GM12873 (cell line): Measurements from ENCODE around the gene TBC1D1.

Experiments used
- TF ChIP-seq, protein P1 (sequence below): IDR thresholded peaks from 2 replicates; pipeline ENCODE4 v1.5.1; 2012; ENCODE audit warnings: low read depth, mild to moderate bottlenecking, moderate library complexity, low read length, control low read depth; ENCODE audit not compliant: insufficient read depth; ENCODE audit errors: missing control alignments

The TBC1D1 gene

DNA sequence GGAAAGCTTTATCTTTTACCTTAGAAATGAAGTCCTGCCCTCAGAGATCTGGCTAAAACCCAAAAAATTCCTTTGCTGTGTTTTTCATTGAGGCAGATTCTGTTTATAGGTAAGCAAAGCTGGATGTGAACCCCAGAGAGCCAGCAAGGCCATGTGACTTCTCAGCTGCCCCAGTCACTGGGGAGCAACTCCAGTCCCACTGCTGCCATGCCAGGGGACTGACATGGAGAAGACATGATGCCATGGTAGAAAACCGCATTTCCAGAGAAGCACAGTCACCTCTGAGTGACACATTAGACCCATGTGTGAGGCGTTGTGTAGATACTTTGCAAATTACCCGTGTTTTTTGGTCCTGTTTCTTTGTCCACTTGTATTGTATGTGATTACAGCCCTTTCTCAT lies 114.8 kb downstream of the TBC1D1 start:
- TF ChIP-seq, protein P1, sequence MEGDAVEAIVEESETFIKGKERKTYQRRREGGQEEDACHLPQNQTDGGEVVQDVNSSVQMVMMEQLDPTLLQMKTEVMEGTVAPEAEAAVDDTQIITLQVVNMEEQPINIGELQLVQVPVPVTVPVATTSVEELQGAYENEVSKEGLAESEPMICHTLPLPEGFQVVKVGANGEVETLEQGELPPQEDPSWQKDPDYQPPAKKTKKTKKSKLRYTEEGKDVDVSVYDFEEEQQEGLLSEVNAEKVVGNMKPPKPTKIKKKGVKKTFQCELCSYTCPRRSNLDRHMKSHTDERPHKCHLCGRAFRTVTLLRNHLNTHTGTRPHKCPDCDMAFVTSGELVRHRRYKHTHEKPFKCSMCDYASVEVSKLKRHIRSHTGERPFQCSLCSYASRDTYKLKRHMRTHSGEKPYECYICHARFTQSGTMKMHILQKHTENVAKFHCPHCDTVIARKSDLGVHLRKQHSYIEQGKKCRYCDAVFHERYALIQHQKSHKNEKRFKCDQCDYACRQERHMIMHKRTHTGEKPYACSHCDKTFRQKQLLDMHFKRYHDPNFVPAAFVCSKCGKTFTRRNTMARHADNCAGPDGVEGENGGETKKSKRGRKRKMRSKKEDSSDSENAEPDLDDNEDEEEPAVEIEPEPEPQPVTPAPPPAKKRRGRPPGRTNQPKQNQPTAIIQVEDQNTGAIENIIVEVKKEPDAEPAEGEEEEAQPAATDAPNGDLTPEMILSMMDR = no peak

DNA sequence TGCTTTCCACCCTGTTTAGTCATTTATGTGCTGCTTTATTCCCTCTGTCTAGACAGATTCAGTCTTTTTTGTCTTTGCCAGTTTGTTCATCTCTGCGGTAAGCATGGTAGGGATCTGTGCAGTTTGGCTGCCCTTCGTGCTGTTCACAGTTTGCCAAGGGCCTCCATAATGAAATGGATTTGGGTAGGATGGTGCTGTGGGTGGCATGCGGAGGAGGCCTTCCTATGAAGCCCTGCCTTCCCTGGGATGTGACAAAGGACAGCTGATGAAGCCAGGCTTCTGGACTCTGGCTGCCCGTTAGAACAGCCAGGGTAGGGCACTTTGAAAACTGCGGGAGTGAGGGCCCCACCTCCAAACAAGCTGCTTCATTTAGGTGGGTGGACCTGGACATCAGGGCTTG lies 116.8 kb downstream of the TBC1D1 start:
- TF ChIP-seq, protein P1 = no peak

DNA sequence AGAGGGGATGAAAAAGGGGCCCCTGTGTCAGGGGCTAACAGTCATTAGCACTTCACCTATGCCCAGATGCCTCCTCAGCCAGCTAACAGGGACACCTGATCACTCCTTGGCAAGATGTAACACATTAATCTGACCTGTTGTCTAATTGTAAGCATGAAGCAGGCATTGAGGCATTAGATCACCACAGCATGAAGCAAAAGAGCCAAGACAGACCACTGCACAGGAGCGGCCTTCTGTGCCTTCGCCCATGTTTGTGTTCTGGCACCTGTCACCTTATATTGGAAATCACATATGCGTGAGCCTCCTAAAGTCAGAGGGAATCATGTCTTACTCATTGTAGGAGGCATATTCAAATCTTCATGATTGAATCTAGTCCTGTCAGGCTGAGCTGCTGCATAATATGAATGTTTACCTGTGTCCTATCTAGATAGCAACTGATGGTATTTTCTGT lies 117.7 kb downstream of the TBC1D1 start:
- TF ChIP-seq, protein P1 = no peak

DNA sequence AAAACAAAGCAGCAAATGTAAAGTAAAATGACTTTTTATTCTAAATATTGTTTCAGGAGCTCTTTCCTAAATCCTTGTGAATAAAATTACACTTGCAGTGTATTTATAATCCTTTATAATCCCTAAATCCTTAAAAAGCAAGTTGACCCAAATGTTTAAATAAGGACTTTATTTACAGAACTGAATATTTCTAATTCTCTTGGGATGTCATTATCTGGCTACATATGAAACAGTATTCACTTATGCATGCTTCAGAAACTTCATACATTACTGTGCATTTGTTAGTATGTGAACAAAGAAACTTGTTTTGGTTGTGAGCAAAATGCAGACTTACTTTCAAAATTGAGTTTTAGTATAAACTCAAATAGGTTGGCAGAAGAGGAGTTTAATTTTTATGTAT lies 118.5 kb downstream of the TBC1D1 start:
- TF ChIP-seq, protein P1 = no peak

DNA sequence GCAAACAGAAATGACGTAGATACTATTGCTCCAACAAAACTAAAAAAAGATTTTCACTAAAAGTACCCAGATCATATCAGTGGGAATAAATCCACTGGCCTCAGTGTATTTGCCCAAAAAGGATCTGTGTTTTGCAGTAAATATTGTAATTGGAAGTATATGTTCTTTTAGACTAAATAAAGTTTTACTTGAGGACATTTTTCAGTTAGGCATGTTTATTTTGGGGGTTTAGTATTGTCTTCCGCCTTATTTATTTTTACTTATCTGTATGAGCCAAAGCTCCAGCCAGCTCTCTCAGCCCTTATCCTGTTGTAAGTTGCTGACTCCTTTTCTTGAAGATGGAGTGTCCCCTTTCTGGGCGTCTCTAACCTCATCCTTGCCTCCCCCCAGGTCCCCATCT lies 119.1 kb downstream of the TBC1D1 start:
- TF ChIP-seq, protein P1 = no peak

DNA sequence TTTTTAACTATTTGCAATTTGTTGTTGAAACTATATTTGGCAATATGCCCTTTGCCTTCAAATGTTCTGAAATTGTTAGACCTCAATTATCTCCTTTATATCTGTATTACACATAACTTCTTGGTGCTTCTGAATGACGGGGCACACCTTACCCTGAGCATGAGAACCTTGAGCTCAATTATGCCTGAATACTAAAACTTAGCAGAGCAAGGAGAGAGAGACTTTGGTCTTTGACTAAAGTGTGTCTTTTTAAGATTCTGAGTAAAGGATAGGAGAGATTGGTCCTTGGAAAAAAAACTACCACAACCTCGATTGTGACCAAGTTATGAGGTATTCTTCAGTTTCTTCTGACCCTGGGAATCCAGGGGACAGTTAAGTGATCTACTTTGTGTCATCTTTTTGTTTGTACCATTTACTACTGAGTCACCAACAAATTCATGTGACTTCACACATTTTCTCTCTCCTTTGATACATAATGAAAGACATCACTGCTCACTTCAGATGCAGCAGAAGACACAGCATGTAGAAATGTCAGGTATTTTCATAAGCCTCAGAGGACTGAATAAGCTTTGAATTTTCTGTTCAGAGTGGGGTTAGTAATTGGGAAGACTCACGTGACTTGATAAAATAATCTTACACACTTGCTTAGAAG lies 120.8 kb downstream of the TBC1D1 start:
- TF ChIP-seq, protein P1 = no peak

DNA sequence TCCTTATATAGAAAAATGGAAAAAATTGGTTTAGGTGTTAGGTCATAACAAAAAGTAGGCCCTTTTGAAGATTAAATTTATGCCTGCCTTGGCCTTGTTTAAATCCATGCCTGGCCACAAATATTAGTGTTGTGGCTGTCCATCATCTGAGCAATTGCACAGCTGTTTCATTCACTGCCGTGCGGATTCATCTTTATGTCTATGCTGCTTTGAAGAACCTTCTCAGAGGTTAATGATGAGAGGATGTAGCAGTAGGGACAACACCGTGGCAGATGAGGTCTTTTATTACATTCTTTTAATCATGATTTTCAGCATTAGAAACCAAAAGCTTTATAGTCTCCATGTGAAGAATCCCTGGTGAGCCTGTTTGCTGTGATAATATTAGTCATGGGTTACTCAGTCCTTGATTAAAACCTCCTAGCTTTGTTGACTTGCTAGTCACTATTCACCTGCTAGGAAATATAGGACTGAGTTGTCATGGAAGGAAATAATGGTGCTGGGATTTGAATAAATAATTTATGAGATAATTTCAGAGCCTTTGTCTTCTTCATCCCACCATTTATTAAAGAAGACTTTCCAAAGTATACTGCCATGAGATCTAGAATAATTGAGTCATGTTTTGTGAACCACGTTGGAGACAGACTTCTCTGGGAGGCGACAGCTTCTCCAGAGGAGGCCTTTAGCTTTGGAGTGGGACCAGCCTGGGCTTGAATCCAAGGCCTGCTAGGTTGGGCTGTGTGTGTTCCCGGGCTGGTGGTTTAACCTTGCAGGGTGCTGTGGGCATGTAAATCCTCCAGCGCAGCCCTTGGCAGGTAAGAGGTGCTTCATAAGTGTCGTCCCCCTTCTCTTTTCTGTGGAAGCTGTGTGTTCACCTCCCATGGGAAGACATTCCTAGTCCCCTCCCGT lies 122.8 kb downstream of the TBC1D1 start:
- TF ChIP-seq, protein P1 = no peak
